Trophoblast cell (in vitro differentiated cells and primary cell): ENCODE results near the gene NBAS.

Source experiments
- DNase-seq, 2 donors: peaks; one replicate each; pipeline ENCODE4 v3.0.0-alpha.2; 2016
- H2AFZ ChIP-seq: 2 replicates; pipeline ENCODE4 v1.6.1; 2013; ENCODE audit warnings: low read length, moderate library complexity, mild to moderate bottlenecking; ENCODE audit not compliant: insufficient read depth, poor library complexity
- H2AK5ac ChIP-seq: 2 replicates; pipeline ENCODE4 v1.6.1; 2013; ENCODE audit warnings: mild to moderate bottlenecking, low read length
- H2BK120ac ChIP-seq: 2 replicates; pipeline ENCODE4 v1.6.1; 2013; ENCODE audit warnings: low read length, mild to moderate bottlenecking, moderate library complexity; ENCODE audit not compliant: insufficient read depth, poor library complexity
- H2BK12ac ChIP-seq: 2 replicates; pipeline ENCODE4 v1.6.1; 2013; ENCODE audit warnings: mild to moderate bottlenecking, low read length, moderate library complexity
- H2BK5ac ChIP-seq: 2 replicates; pipeline ENCODE4 v1.6.1; 2013; ENCODE audit warnings: low read length, low read depth, moderate library complexity, mild to moderate bottlenecking; ENCODE audit not compliant: poor library complexity
- H3K14ac ChIP-seq: 2 replicates; pipeline ENCODE4 v1.6.1; 2013; ENCODE audit warnings: mild to moderate bottlenecking, low read length
- H3K18ac ChIP-seq: 2 replicates; pipeline ENCODE4 v1.6.1; 2013; ENCODE audit warnings: mild to moderate bottlenecking, low read length
- H3K23ac ChIP-seq: 2 replicates; pipeline ENCODE4 v1.6.1; 2013; ENCODE audit warnings: low read length
- H3K27ac ChIP-seq: 2 replicates; pipeline ENCODE4 v1.5.1; 2013; ENCODE audit warnings: low read depth, mild to moderate bottlenecking, inconsistent platforms, low read length, moderate library complexity
- H3K27me3 ChIP-seq: 2 replicates; pipeline ENCODE4 v1.6.1; 2013; ENCODE audit warnings: inconsistent platforms, mild to moderate bottlenecking, low read length, moderate library complexity; ENCODE audit not compliant: insufficient read depth
- H3K36me3 ChIP-seq, 2 experiments: 1 replicate in 1 of 2; 2 replicates in 1 of 2; pipeline ENCODE4 v1.6.1; 2013; ENCODE audit warnings: low read length in 2 of 2, mild to moderate bottlenecking in 2 of 2, moderate library complexity in 1 of 2; ENCODE audit not compliant: insufficient read depth in 2 of 2, control insufficient read depth in 1 of 2
- H3K4ac ChIP-seq: 2 replicates; pipeline ENCODE4 v1.6.1; 2013; ENCODE audit warnings: low read depth, mild to moderate bottlenecking, low read length, moderate library complexity
- H3K4me1 ChIP-seq, 2 experiments: 1 replicate in 1 of 2; 2 replicates in 1 of 2; pipeline ENCODE4 v1.6.1; 2013; ENCODE audit warnings: low read length in 2 of 2, mild to moderate bottlenecking in 2 of 2, moderate library complexity in 1 of 2; ENCODE audit not compliant: insufficient read depth in 2 of 2, control insufficient read depth in 1 of 2
- H3K4me2 ChIP-seq: 2 replicates; pipeline ENCODE4 v1.6.1; 2013; ENCODE audit warnings: inconsistent platforms, mild to moderate bottlenecking, low read length, moderate library complexity
- H3K4me3 ChIP-seq: 2 replicates; pipeline ENCODE4 v1.5.1; 2013; ENCODE audit warnings: mild to moderate bottlenecking, low read depth, low read length, inconsistent platforms
- H3K79me1 ChIP-seq: one replicate; pipeline ENCODE4 v1.6.1; 2013; ENCODE audit warnings: low read length
- H3K79me2 ChIP-seq: 2 replicates; pipeline ENCODE4 v1.6.1; 2013; ENCODE audit warnings: low read length, mild to moderate bottlenecking; ENCODE audit not compliant: control insufficient read depth, insufficient read depth, poor library complexity
- H3K9ac ChIP-seq: 2 replicates; pipeline ENCODE4 v1.6.1; 2013; ENCODE audit warnings: mild to moderate bottlenecking, low read length
- H3K9me3 ChIP-seq: 2 replicates; pipeline ENCODE4 v1.6.1; 2013; ENCODE audit warnings: low read depth, mild to moderate bottlenecking, control low read depth, inconsistent platforms, low read length; ENCODE audit not compliant: insufficient read depth
- H4K12ac ChIP-seq: 2 replicates; pipeline ENCODE4 v1.6.1; 2013; ENCODE audit warnings: low read depth, mild to moderate bottlenecking, low read length, moderate library complexity
- H4K8ac ChIP-seq: 2 replicates; pipeline ENCODE4 v1.6.1; 2013; ENCODE audit warnings: low read depth, mild to moderate bottlenecking, low read length, moderate library complexity
- H4K91ac ChIP-seq: one replicate; pipeline ENCODE4 v1.6.1; 2013; ENCODE audit warnings: low read depth, mild to moderate bottlenecking, low read length, moderate library complexity
- WGBS: extraction: QIAGEN DNeasy Blood & Tissue Kit; methylation state at CpG from one replicate; pipeline ENCODE4 v1.1.7; 2013; ENCODE audit warnings: missing lambda C conversion rate; ENCODE audit not compliant: insufficient read length, insufficient coverage; ENCODE audit errors: extremely low coverage; 5-methylcytosine and 5-hydroxymethylcytosine counted together

The NBAS gene

DNA sequence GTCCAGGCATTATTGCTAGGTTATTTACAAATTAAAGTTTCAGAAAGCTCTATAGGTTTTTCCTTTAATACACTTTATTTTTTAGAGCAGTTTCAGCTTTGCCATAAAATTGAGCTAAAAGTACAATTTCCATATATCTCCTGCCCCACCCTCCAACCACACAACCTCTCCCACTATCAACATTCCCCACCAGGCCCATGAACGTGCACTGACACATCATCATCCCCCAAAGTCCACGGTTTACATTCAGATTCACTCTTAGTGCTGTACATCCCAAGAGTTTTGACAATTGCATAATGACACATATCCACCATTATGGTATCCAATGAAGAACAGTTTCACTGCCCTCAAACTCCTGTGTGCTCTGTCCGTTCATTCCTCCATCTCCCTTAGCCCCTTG is 139.4 kb downstream of the NBAS start:
- Histone ChIP-seq H3K27me3 (no peaks in the 10 kb centered on the region), H3K4ac (no peak overlapping the region), H3K79me2 (no peaks in the 10 kb centered on the region), H2AK5ac (no peak overlapping the region), H3K4me1 (no peaks in the 10 kb centered on the region), H3K14ac (no peak overlapping the region), H3K9ac (no peak overlapping the region), H3K4me3 (no peak overlapping the region), H2BK12ac (no peak overlapping the region), H2BK5ac (no peak overlapping the region), H3K18ac (no peak overlapping the region), H2AFZ (no peak overlapping the region), H2BK120ac (no peak overlapping the region), H3K79me1 (no peaks in the 10 kb centered on the region), H3K4me2 (no peak overlapping the region), H3K23ac (no peak overlapping the region), H4K91ac (no peak overlapping the region), H3K36me3 (peaks cover 0 to 3% of the 10 kb centered on the region in 2 experiments), H3K27ac (no peak overlapping the region), H4K12ac (no peak overlapping the region), H4K8ac (no peak overlapping the region), H3K9me3 (no peaks in the 10 kb centered on the region)
- no CpG with 5 or more reads among the region's 3 CpGs for WGBS
- no peak for DNase-seq

DNA sequence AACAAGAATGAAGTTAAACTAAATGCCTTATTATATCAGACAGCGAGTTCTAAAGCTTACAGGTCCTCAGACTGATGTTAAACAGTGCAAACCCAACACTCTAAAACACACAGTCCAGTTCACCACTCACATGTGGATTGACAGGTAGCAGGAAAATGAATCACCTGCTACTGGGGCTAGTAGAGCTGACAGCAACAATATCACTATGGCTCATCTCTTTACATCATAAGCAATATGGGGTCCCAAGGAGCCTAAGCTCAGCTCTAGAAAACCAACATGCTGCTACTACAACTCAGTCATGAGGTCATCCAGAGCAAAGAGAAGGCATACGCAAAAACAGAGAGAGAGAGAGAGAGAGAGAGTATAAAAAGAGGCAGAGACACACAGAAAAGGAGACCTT is 145.4 kb downstream of the NBAS start:
- no peaks in the 10 kb centered on the region for H3K9me3 ChIP-seq
- H3K27me3 ChIP-seq = no peaks in the 10 kb centered on the region

DNA sequence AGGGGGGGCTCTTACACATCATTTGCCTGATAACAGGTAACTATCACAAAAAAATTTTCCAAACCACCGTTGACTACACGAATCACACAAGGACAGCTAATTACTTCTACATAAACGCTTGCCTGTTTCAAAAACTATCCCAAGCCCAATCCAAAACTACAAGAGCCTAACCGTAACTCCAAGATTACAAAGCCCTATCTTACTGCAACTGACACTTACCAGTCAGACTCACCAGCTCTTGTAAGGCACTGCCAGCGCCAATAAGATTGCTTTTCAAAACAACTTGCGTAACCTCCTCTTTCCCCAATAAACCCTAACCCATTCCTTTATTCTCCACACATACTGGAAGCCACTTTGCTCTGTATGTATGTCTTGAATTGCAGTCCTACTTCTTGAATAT is 148.4 kb downstream of the NBAS start:
- Histone ChIP-seq H4K8ac (no peak overlapping the region), H3K79me2 (no peaks in the 10 kb centered on the region), H3K79me1 (no peaks in the 10 kb centered on the region), H3K4me3 (no peak overlapping the region), H2BK120ac (no peak overlapping the region), H2AFZ (no peak overlapping the region), H3K9me3 (no peaks in the 10 kb centered on the region), H3K27ac (no peak overlapping the region), H3K36me3 (peaks cover 0 to 5% of the 10 kb centered on the region in 2 experiments), H3K9ac (no peak overlapping the region), H2AK5ac (no peak overlapping the region), H2BK5ac (no peak overlapping the region), H3K4me2 (no peak overlapping the region), H3K18ac (no peak overlapping the region), H3K4ac (no peak overlapping the region), H3K27me3 (no peaks in the 10 kb centered on the region), H4K91ac (no peak overlapping the region), H3K14ac (no peak overlapping the region), H3K23ac (no peak overlapping the region), H3K4me1 (no peaks in the 10 kb centered on the region), H2BK12ac (no peak overlapping the region), H4K12ac (no peak overlapping the region)
- no peak for DNase-seq
- WGBS = 100% methylated on average over 1 of the region's 6 CpGs

More for the DNA sequence above, 145.4 kb downstream of the NBAS start:
- DNase-seq = no peak
- Histone ChIP-seq H3K79me1 (no peaks in the 10 kb centered on the region), H4K8ac (no peak overlapping the region), H2BK12ac (no peak overlapping the region), H3K23ac (no peak overlapping the region), H3K4me1 (no peaks in the 10 kb centered on the region), H2AK5ac (no peak overlapping the region), H3K14ac (no peak overlapping the region), H2BK120ac (no peak overlapping the region), H3K18ac (no peak overlapping the region), H3K4me2 (no peak overlapping the region), H3K4ac (no peak overlapping the region), H4K12ac (no peak overlapping the region), H3K79me2 (no peaks in the 10 kb centered on the region), H3K36me3 (peaks cover 0 to 4% of the 10 kb centered on the region in 2 experiments), H3K27ac (no peak overlapping the region), H3K9ac (no peak overlapping the region), H3K4me3 (no peak overlapping the region), H2BK5ac (no peak overlapping the region), H2AFZ (no peak overlapping the region), H4K91ac (no peak overlapping the region)
- no CpG with 5 or more reads among the region's 2 CpGs for WGBS

DNA sequence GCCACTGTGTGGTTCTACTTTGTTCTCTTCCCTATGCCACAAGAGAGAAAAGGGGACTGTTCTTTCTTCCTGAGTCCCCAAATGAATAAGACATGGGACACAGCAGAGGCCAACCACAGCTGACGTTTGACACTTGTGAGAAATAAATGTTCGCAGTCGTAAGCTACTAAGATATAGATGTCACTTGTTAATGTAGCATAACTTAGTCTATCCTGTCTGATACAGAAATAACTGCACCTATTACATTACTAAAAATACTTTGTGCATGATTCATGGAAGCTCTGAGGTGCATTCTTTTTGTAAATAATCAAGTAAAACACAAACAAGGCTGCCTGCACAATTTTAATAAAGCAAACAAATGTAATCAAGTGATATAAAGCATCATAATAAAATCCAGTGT is 148.8 kb downstream of the NBAS start:
- no peaks in the 10 kb centered on the region for H3K79me2 ChIP-seq

More for the DNA sequence above, 148.8 kb downstream of the NBAS start:
- no peak overlapping the region for H3K18ac ChIP-seq
- no peak overlapping the region for H3K14ac ChIP-seq
- H4K12ac ChIP-seq = no peak overlapping the region
- no peak overlapping the region for H2BK12ac ChIP-seq
- DNase-seq = peak in 1 of 2 donors; percentile 9
- H3K9me3 ChIP-seq = no peaks in the 10 kb centered on the region
- H3K79me1 ChIP-seq = no peaks in the 10 kb centered on the region
- no peak overlapping the region for H4K91ac ChIP-seq
- no peak overlapping the region for H2BK120ac ChIP-seq
- no peak overlapping the region for H4K8ac ChIP-seq
- H3K27ac ChIP-seq = no peak overlapping the region
- H3K4me2 ChIP-seq = no peak overlapping the region
- no peak overlapping the region for H3K4ac ChIP-seq
- no peak overlapping the region for H3K9ac ChIP-seq
- WGBS = no CpG with 5 or more reads among the region's 3 CpGs
- H2AK5ac ChIP-seq = no peak overlapping the region
- H3K23ac ChIP-seq = no peak overlapping the region
- H3K36me3 ChIP-seq = peaks cover 0 to 5% of the 10 kb centered on the region in 2 experiments
- H3K4me3 ChIP-seq = no peak overlapping the region
- H3K4me1 ChIP-seq = no peaks in the 10 kb centered on the region
- no peak overlapping the region for H2BK5ac ChIP-seq
- H2AFZ ChIP-seq = no peak overlapping the region
- no peaks in the 10 kb centered on the region for H3K27me3 ChIP-seq
